ENCODE measurements around the gene REG4. TPM values are rescaled to one million over a fixed set of nuclear protein-coding genes. Genes with fewer than 3 reads are reported as not detected.
A peak's percentile ranks its signal among the peaks of the same experiment; 100 is the strongest.

The REG4 gene
- total and polyA plus RNA-seq, 11 donors, result 0.07 TPM; not detected in 10

- WGBS, 4 donors, result 76 to 87% (median 83%) methylated on average over 7 of the region's 7 CpGs
- no peak overlapping the region for H3K27ac ChIP-seq
- ATAC-seq (no peak), DNase-seq (no peak)
- no peaks in the 10 kb centered on the region for H3K36me3 ChIP-seq
- no peaks in the 10 kb centered on the region for H3K9me3 ChIP-seq
- no peaks in the 10 kb centered on the region for H3K27me3 ChIP-seq
- TF ChIP-seq POLR2A (IDR thresholded peaks at IDR 0.05) (no peak), CTCF (IDR thresholded peaks at IDR 0.05) (no peak)
- intact Hi-C loops (cut with DNase I), result no loop called here
- H3K4me1 ChIP-seq, result no peaks in the 10 kb centered on the region
- no peak overlapping the region for H3K4me3 ChIP-seq
These were observed 4.7 kb upstream of the REG4 start for GRCh38 chr1:119815928-119816327.

- DNase-seq (no peak), ATAC-seq (no peak)
- Histone ChIP-seq H3K27ac (no peak overlapping the region), H3K27me3 (no peaks in the 10 kb centered on the region), H3K4me3 (no peak overlapping the region), H3K36me3 (no peaks in the 10 kb centered on the region), H3K4me1 (no peaks in the 10 kb centered on the region), H3K9me3 (no peaks in the 10 kb centered on the region)
- 60 to 76% (median 69%) methylated on average over 3 of the region's 3 CpGs for WGBS, 4 donors
- TF ChIP-seq CTCF (IDR thresholded peaks at IDR 0.05) (no peak), POLR2A (IDR thresholded peaks at IDR 0.05) (no peak)
- intact Hi-C loops (cut with DNase I), result no loop called here
These were observed 4.1 kb upstream of the REG4 start for GRCh38 chr1:119815361-119815760.

- Histone ChIP-seq H3K4me3 (no peak overlapping the region), H3K27me3 (no peaks in the 10 kb centered on the region), H3K4me1 (no peaks in the 10 kb centered on the region), H3K9me3 (no peaks in the 10 kb centered on the region), H3K27ac (no peak overlapping the region), H3K36me3 (no peaks in the 10 kb centered on the region)
- 19 to 31% (median 24%) methylated on average over 1 of the region's 1 CpG for WGBS, 4 donors
- TF ChIP-seq POLR2A (IDR thresholded peaks at IDR 0.05) (no peak), CTCF (IDR thresholded peaks at IDR 0.05) (no peak)
- intact Hi-C loops (cut with DNase I), result no loop called here
- ATAC-seq, result peak in 2 of 4 donors; percentile 20 to 29
- no peak for DNase-seq
These were observed 3.0 kb upstream of the REG4 start for GRCh38 chr1:119814288-119814687.

GRCh38 chr1:119811985-119812557, 811 bp upstream of the REG4 start:
- intact Hi-C loops (cut with DNase I), result no loop called here
- H3K27me3 ChIP-seq, result peaks cover 0 to 9% (median 0%) of the 10 kb centered on the region in 9 donors
- no peak for ATAC-seq
- no peak for TF ChIP-seq POLR2A (IDR thresholded peaks at IDR 0.05)
- TF ChIP-seq CTCF (IDR thresholded peaks at IDR 0.05), result no peak
- DNase-seq, result no peak
- no peak overlapping the region for H3K27ac ChIP-seq
- H3K4me1 ChIP-seq, result no peaks in the 10 kb centered on the region
- no peaks in the 10 kb centered on the region for H3K9me3 ChIP-seq
- no peaks in the 10 kb centered on the region for H3K36me3 ChIP-seq
- 83 to 88% (median 85%) methylated on average over 2 of the region's 2 CpGs for WGBS, 4 donors
- H3K4me3 ChIP-seq, result no peak overlapping the region

Data from heart left ventricle (tissue), 16 donors.